MM.1S (cell line): Measurements from ENCODE around the gene COL20A1.
"Not testable (repeated sequence)": the region's sequence is repeated elsewhere in the genome, so short reads cannot be mapped to it uniquely, and the experiment has no call there.

Experiments
- DNase-seq: peaks from one replicate; pipeline ENCODE4 v3.0.0-alpha.2; 2015
- H2AFZ ChIP-seq: fragments of 300-600 bp; sonication (generic); 2 replicates; pipeline ENCODE4 v1.6.0; 2016; ENCODE audit warnings: antibody characterized with exemption, low read length
- H3F3A ChIP-seq: fragments of 300-600 bp; sonication (generic); 2 replicates; pipeline ENCODE4 v1.6.1; 2016; ENCODE audit warnings: mild to moderate bottlenecking, antibody characterized with exemption, low read length, moderate library complexity, mixed read lengths; ENCODE audit not compliant: insufficient read depth
- H3K27ac ChIP-seq: fragments of 300-600 bp; sonication (generic); 2 replicates; pipeline ENCODE4 v1.5.1; 2016; ENCODE audit warnings: mild to moderate bottlenecking, low read length
- H3K27me3 ChIP-seq: fragments of 300-600 bp; sonication (generic); replicated peaks from 2 replicates; pipeline ENCODE4 v1.6.0; 2016; ENCODE audit warnings: low read length; ENCODE audit not compliant: insufficient read depth
- H3K36me3 ChIP-seq: fragments of 300-600 bp; sonication (generic); replicated peaks from 2 replicates; pipeline ENCODE4 v1.6.1; 2016; ENCODE audit warnings: mild to moderate bottlenecking, low read length, mixed read lengths; ENCODE audit not compliant: insufficient read depth
- H3K4me1 ChIP-seq: fragments of 300-600 bp; sonication (generic); 2 replicates; pipeline ENCODE4 v1.6.1; 2016; ENCODE audit warnings: low read length, mixed read lengths
- H3K4me2 ChIP-seq: fragments of 300-600 bp; sonication (generic); 2 replicates; pipeline ENCODE4 v1.6.0; 2016; ENCODE audit warnings: low read depth, low read length
- H3K4me3 ChIP-seq: fragments of 300-600 bp; sonication (generic); 2 replicates; pipeline ENCODE4 v1.5.1; 2016; ENCODE audit warnings: low read length, mixed read lengths
- H3K79me2 ChIP-seq: fragments of 300-600 bp; sonication (generic); 2 replicates; pipeline ENCODE4 v1.6.1; 2016; ENCODE audit warnings: mixed run types, low read length, mixed read lengths
- H3K9ac ChIP-seq: fragments of 300-600 bp; sonication (generic); 2 replicates; pipeline ENCODE4 v1.6.1; 2016; ENCODE audit warnings: low read length, mixed read lengths
- H3K9me2 ChIP-seq: fragments of 300-600 bp; sonication (generic); replicated peaks from 2 replicates; pipeline ENCODE4 v1.6.1; 2016; ENCODE audit warnings: mild to moderate bottlenecking, low read length, mixed read lengths; ENCODE audit not compliant: insufficient read depth
- H3K9me3 ChIP-seq: fragments of 300-600 bp; sonication (generic); replicated peaks from 2 replicates; pipeline ENCODE4 v1.6.1; 2016; ENCODE audit warnings: mild to moderate bottlenecking, low read length, mixed read lengths; ENCODE audit not compliant: insufficient read depth
- H4K20me1 ChIP-seq: fragments of 300-600 bp; sonication (generic); 2 replicates; pipeline ENCODE4 v1.6.1; 2016; ENCODE audit warnings: mild to moderate bottlenecking, low read length, moderate library complexity, mixed read lengths; ENCODE audit not compliant: insufficient read depth
- EZH2 ChIP-seq: fragments of 300-600 bp; sonication (generic); optimal IDR thresholded peaks from 2 replicates; pipeline ENCODE3; 2017; ENCODE audit warnings: low read depth, mild to moderate bottlenecking, antibody characterized with exemption, low read length, mixed read lengths
- EZH2phosphoT487 ChIP-seq: fragments of 300-600 bp; sonication (generic); IDR thresholded peaks from 2 replicates; pipeline ENCODE4 v1.6.1; 2018; ENCODE audit warnings: antibody characterized with exemption, low read length
- TF ChIP-seq, protein P1 (sequence below): fragments of 300-600 bp; sonication (generic); IDR thresholded peaks from 2 replicates; pipeline ENCODE4 v1.5.1; 2016; ENCODE audit warnings: antibody characterized with exemption, low read length, mixed read lengths

Gene COL20A1

DNA sequence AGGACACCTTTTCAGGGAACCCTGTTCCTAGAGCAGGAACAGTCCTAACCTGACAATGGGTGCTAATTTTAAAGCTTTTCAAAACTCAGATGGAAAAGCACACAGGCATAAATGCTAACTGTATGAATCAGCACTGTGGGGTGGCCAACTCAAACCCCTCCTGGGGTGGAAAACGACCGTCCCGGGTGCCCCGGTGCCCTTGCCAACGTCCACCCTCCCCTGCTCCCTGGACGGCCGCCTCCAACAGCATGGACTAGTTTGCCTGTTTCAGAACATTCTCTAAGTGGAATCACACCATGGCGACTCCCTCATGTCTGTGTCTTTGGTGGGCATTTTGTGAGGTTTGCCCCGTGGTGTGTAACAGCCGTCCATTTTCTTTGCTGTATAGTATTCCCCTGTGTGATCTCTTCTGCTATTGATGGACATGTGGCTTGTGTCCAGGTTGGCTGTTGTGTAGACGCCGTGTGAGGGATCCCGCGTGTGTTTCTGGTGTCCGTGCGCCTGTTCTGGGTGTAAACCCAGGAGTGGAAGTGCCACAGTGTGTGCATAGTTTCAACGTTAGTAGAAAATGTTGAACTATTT lies 5.8 kb downstream of the COL20A1 start:
- no peak overlapping the region for H3K4me2 ChIP-seq
- no peak overlapping the region for H2AFZ ChIP-seq
- H3K27me3 ChIP-seq, result peaks cover 91% of the 10 kb centered on the region
- H3F3A ChIP-seq, result no peaks in the 10 kb centered on the region
- no peak overlapping the region for H3K27ac ChIP-seq
- H3K9me3 ChIP-seq, result no peaks in the 10 kb centered on the region
- H3K79me2 ChIP-seq, result no peaks in the 10 kb centered on the region
- DNase-seq, result no peak
- H4K20me1 ChIP-seq, result no peaks in the 10 kb centered on the region
- H3K4me3 ChIP-seq, result no peak overlapping the region
- no peaks in the 10 kb centered on the region for H3K36me3 ChIP-seq
- H3K4me1 ChIP-seq, result no peaks in the 10 kb centered on the region
- no peaks in the 10 kb centered on the region for H3K9me2 ChIP-seq
- no peak overlapping the region for H3K9ac ChIP-seq
- TF ChIP-seq, protein P1, sequence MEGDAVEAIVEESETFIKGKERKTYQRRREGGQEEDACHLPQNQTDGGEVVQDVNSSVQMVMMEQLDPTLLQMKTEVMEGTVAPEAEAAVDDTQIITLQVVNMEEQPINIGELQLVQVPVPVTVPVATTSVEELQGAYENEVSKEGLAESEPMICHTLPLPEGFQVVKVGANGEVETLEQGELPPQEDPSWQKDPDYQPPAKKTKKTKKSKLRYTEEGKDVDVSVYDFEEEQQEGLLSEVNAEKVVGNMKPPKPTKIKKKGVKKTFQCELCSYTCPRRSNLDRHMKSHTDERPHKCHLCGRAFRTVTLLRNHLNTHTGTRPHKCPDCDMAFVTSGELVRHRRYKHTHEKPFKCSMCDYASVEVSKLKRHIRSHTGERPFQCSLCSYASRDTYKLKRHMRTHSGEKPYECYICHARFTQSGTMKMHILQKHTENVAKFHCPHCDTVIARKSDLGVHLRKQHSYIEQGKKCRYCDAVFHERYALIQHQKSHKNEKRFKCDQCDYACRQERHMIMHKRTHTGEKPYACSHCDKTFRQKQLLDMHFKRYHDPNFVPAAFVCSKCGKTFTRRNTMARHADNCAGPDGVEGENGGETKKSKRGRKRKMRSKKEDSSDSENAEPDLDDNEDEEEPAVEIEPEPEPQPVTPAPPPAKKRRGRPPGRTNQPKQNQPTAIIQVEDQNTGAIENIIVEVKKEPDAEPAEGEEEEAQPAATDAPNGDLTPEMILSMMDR, result no peak
- no peak for TF ChIP-seq EZH2phosphoT487
- TF ChIP-seq EZH2, result no peak

DNA sequence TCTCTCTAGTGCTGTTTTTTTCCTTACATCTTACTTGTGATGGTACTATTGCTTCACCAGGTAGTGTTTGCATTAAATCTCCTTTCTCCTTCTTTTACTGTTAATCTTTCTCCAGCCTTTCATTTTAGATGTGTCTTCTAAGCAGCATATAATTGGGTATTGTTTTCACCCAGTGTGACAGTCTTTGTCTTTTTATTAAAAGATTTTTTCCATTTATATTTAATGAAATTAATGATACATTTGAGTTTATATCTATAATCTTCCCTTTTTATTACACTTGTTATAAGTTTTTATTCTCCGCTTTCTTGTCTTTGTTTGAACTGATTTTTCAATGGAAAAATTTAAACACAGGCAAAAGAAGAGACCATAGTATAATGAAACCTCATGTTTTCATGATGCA lies 8.7 kb downstream of the COL20A1 start:
- DNase-seq, result no peak
- Histone ChIP-seq H3K79me2 (no peaks in the 10 kb centered on the region), H3F3A (no peaks in the 10 kb centered on the region), H3K27ac (no peak overlapping the region), H2AFZ (no peak overlapping the region), H3K4me3 (no peak overlapping the region), H3K4me1 (no peaks in the 10 kb centered on the region), H3K27me3 (peaks cover 69% of the 10 kb centered on the region), H3K4me2 (no peak overlapping the region), H3K36me3 (no peaks in the 10 kb centered on the region), H3K9ac (no peak overlapping the region), H4K20me1 (no peaks in the 10 kb centered on the region), H3K9me3 (no peaks in the 10 kb centered on the region), H3K9me2 (no peaks in the 10 kb centered on the region)
- no peak for TF ChIP-seq EZH2phosphoT487
- TF ChIP-seq EZH2, result no peak

DNA sequence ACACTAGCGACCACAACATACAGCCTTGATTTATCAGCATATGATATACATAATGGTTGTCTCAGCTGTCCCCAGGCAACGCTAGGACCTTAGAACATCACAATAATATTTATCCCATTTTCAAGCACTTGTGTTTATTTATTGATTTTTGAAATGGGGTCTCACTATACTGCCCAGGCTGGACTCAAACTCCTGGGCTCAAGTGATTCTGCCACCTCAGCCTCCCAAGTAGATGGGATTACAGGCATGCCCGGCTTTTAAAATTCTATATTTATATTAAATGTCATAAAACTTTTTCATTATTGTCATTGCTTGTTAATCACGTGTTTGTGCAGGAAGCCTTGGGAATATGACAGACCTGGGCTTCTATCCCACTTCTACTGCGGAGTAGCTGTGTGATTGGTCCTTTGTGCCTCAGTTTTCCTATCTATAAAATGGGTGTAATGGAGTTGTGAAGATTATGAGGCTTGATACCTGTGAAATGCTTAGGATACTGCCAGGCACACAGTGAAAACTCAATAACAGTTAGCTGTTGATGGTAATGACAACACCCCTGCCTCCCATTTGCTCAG lies 10.2 kb downstream of the COL20A1 start:
- H3K4me1 ChIP-seq, result no peaks in the 10 kb centered on the region
- no peak overlapping the region for H3K4me3 ChIP-seq
- H3K9ac ChIP-seq, result no peak overlapping the region
- peaks cover 70% of the 10 kb centered on the region for H3K27me3 ChIP-seq
- DNase-seq, result no peak
- H3F3A ChIP-seq, result no peaks in the 10 kb centered on the region
- no peak overlapping the region for H3K4me2 ChIP-seq
- no peaks in the 10 kb centered on the region for H4K20me1 ChIP-seq
- no peaks in the 10 kb centered on the region for H3K9me2 ChIP-seq
- no peak overlapping the region for H2AFZ ChIP-seq
- H3K9me3 ChIP-seq, result no peaks in the 10 kb centered on the region
- no peaks in the 10 kb centered on the region for H3K36me3 ChIP-seq
- TF ChIP-seq EZH2 (no peak), EZH2phosphoT487 (no peak)
- TF ChIP-seq, protein P1, result no peak
- H3K27ac ChIP-seq, result no peak overlapping the region
- no peaks in the 10 kb centered on the region for H3K79me2 ChIP-seq

DNA sequence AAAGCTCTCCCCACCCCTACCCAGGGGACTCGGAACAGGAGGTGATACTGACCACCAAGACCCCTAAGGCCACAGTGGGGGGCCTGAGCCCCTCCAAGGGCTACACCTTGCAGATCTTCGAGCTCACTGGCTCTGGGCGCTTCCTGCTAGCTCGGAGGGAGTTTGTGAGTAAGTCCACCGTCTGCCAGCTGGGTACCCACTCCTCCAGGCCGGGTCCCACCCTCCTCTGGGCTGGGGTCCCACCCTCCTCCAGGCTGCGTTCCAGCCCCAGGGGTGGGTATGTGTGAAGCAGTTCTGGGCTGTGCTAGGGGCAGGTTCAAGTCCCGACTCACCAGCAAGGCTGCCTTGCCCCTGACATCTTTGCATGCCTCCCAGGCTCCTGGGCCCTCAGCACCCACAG lies 12.4 kb downstream of the COL20A1 start:
- TF ChIP-seq EZH2phosphoT487 (no peak), EZH2 (no peak)
- TF ChIP-seq, protein P1, result no peak

DNA sequence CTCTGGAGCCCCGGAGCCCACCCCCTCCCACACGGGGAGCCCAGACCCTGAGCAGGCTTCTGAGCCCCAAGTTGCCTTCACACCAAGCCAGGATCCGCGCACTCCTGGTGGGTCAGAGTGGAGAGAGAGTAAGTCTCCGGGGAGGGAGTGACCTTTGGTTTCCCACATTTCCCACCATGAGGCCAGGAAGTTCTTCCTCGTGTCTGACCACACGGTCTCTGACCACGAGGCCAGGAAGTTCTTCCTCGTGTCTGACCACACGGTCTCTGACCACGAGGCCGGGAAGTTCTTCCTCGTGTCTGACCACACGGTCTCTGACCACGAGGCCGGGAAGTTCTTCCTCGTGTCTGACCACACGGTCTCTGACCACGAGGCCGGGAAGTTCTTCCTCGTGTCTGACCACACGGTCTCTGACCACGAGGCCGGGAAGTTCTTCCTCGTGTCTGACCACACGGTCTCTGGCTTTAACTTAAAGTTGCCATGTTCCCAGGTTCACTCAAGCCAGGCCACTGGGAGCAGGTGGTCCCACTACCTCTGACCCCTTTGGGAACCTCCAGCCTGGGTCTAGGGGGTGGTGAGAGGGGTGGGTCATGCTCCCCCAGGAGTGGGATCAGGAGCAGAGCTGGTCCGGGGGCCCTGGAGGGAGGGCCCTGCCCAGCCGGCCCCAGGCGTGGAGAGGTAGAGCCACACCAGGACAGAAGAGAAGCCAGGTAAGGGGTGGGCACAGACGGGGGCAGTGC lies 13.1 kb downstream of the COL20A1 start:
- not testable (repeated sequence) for H3F3A ChIP-seq, H3K9me2 ChIP-seq, H3K27ac ChIP-seq, H3K9me3 ChIP-seq, H2AFZ ChIP-seq, H3K79me2 ChIP-seq, H3K4me1 ChIP-seq, H3K4me3 ChIP-seq, H3K36me3 ChIP-seq, DNase-seq, H3K4me2 ChIP-seq, H3K9ac ChIP-seq, H4K20me1 ChIP-seq
- peaks cover 72% of the 10 kb centered on the region for H3K27me3 ChIP-seq

More for the DNA sequence above, 12.4 kb downstream of the COL20A1 start:
- Histone ChIP-seq H3K9me2 (no peaks in the 10 kb centered on the region), H3K27ac (no peak overlapping the region), H3K27me3 (peaks cover 72% of the 10 kb centered on the region), H3F3A (no peaks in the 10 kb centered on the region), H3K9ac (no peak overlapping the region), H3K79me2 (no peaks in the 10 kb centered on the region), H3K4me2 (no peak overlapping the region), H3K4me1 (no peaks in the 10 kb centered on the region), H3K4me3 (no peak overlapping the region), H4K20me1 (no peaks in the 10 kb centered on the region), H3K36me3 (no peaks in the 10 kb centered on the region), H3K9me3 (no peaks in the 10 kb centered on the region), H2AFZ (no peak overlapping the region)
- no peak for DNase-seq
